Endometrium (tissue), 2 donors: ENCODE data around the gene CCDC188.

Source experiments
- FAIRE-seq: peaks from 2 replicates; lab custom pipeline; 2012; peaks lifted over from hg19 to GRCh38; lab: Jason Lieb, UNC
- donor health status: control.
- donor health status: control.

The CCDC188 gene

GRCh38 chr22:20150381-20151275 lies at the start of gene CCDC188:
TSS of gene CCDC188 (minus strand) at chr22:20151055. CDS start at chr22:20150986, 69 bp downstream.
- FAIRE-seq: no peak

- FAIRE-seq: no peak
These were observed 49.1 kb upstream of the CCDC188 start for GRCh38 chr22:20199906-20200305.

- no peak for FAIRE-seq
These were observed 48.6 kb upstream of the CCDC188 start for GRCh38 chr22:20199413-20199842.

- no peak for FAIRE-seq
These were observed 47.9 kb upstream of the CCDC188 start for GRCh38 chr22:20198557-20199319.

- FAIRE-seq: no peak
These were observed 46.7 kb upstream of the CCDC188 start for GRCh38 chr22:20197407-20198030.

GRCh38 chr22:20196094-20196842 lies 45.4 kb upstream of the CCDC188 start:
- FAIRE-seq: no peak

- no peak for FAIRE-seq
These were observed 44.1 kb upstream of the CCDC188 start for GRCh38 chr22:20194681-20195593.

- FAIRE-seq: no peak
These were observed 43.1 kb upstream of the CCDC188 start for GRCh38 chr22:20193761-20194494.

- no peak for FAIRE-seq
These were observed 42.3 kb upstream of the CCDC188 start for GRCh38 chr22:20192972-20193760.

- no peak for FAIRE-seq
These were observed 41.6 kb upstream of the CCDC188 start for GRCh38 chr22:20192293-20192971.

GRCh38 chr22:20191803-20192202 lies 40.9 kb upstream of the CCDC188 start:
- no peak for FAIRE-seq

GRCh38 chr22:20191000-20191515 lies 40.2 kb upstream of the CCDC188 start:
- FAIRE-seq: no peak

GRCh38 chr22:20188567-20188877 lies 37.7 kb upstream of the CCDC188 start:
- no peak for FAIRE-seq

GRCh38 chr22:20187777-20188566 lies 37.1 kb upstream of the CCDC188 start:
- no peak for FAIRE-seq

GRCh38 chr22:20186871-20187546 lies 36.2 kb upstream of the CCDC188 start:
- no peak for FAIRE-seq

GRCh38 chr22:20186183-20186870 lies 35.5 kb upstream of the CCDC188 start:
- no peak for FAIRE-seq

GRCh38 chr22:20185750-20186149 lies 34.9 kb upstream of the CCDC188 start:
- no peak for FAIRE-seq
